Endothelial cell of umbilical vein (primary cell): ENCODE results near the gene KIAA1671. TPM values are rescaled to one million over a fixed set of nuclear protein-coding genes. Genes with fewer than 3 reads are reported as not detected.

Source experiments
- BruUV-seq: library from RNA; stranded (reverse); fragments of 400-500 nt; replicated peaks from 2 replicates; lab custom pipeline; 2021; lab: Mats Ljungman, UMichigan
- CTCF ChIA-PET: fragments of 300-600, 350-600 bp; sonication (Branson Sonifier 250); formaldehyde crosslinking; loops from one replicate; lab custom pipeline; 2021; ENCODE audit warnings: antibody characterized with exemption, inconsistent platforms; lab: Charles Lee
- POLR2A ChIA-PET: fragments of 300-600, 350-600 bp; sonication (Branson Sonifier 250); formaldehyde crosslinking; loops from one replicate; lab custom pipeline; 2021; ENCODE audit warnings: antibody characterized with exemption, inconsistent platforms; lab: Charles Lee
- DNase-seq: peaks from one replicate; pipeline ENCODE4 v3.0.0-alpha.2; 2011; ENCODE audit warnings: low read depth, low spot score
- FAIRE-seq: peaks from 2 replicates; lab custom pipeline; 2011; peaks lifted over from hg19 to GRCh38; lab: Jason Lieb, UNC
- H2AFZ ChIP-seq: 2 replicates; pipeline ENCODE4 v1.6.0; 2012; ENCODE audit warnings: low read depth, low read length, control low read depth, inconsistent platforms
- H3K27ac ChIP-seq: 2 replicates; pipeline ENCODE4 v1.5.1; 2011; ENCODE audit warnings: low read depth, mild to moderate bottlenecking, control low read depth, low read length, moderate library complexity; ENCODE audit not compliant: insufficient read depth
- H3K27me3 ChIP-seq, 2 experiments: 2 replicates each; pipeline versions ENCODE4 v1.6.0 to v1.6.1; 2011; ENCODE audit warnings: low read length in 2 of 2, mixed read lengths in 1 of 2; ENCODE audit not compliant: control insufficient read depth in 2 of 2, insufficient read depth in 2 of 2
- H3K36me3 ChIP-seq, 2 experiments: 2 replicates in 1 of 2; 3 replicates in 1 of 2; pipeline ENCODE4 v1.5.1; 2011; ENCODE audit warnings: low read length in 2 of 2, mild to moderate bottlenecking in 1 of 2, moderate library complexity in 1 of 2; ENCODE audit not compliant: control insufficient read depth in 2 of 2, insufficient read depth in 2 of 2; ENCODE audit errors: extremely low read depth in 1 of 2
- H3K4me1 ChIP-seq: 3 replicates; pipeline ENCODE4 v1.5.1; 2011; ENCODE audit warnings: mild to moderate bottlenecking, low read length; ENCODE audit not compliant: control insufficient read depth, insufficient read depth; ENCODE audit errors: extremely low read depth
- H3K4me2 ChIP-seq: 2 replicates; pipeline ENCODE4 v1.6.1; 2011; ENCODE audit warnings: low read length, control low read depth, mixed read lengths; ENCODE audit not compliant: insufficient read depth
- H3K4me3 ChIP-seq, 3 experiments: fragments of 200-600 bp in 1 of 3; sonication (generic), shearing (Covaris generic) in 1 of 3; replicated peaks in 1 of 3; 2 replicates each; pipeline ENCODE4 v1.5.1; 2011 to 2016; ENCODE audit warnings: control low read depth in 3 of 3, low read length in 3 of 3, mild to moderate bottlenecking in 2 of 3, inconsistent platforms in 1 of 3, low read depth in 1 of 3, moderate library complexity in 1 of 3; ENCODE audit not compliant: insufficient read depth in 1 of 3
- H3K79me2 ChIP-seq: 2 replicates; pipeline ENCODE4 v1.6.0; 2012; ENCODE audit warnings: low read length, inconsistent platforms; ENCODE audit not compliant: control insufficient read depth, insufficient read depth
- H3K9ac ChIP-seq: replicated peaks from 2 replicates; pipeline ENCODE3; 2011; ENCODE audit warnings: low read length, control low read depth; ENCODE audit not compliant: insufficient read depth; ENCODE audit errors: extremely low read depth
- H3K9me1 ChIP-seq: replicated peaks from 3 replicates; pipeline ENCODE4 v1.6.0; 2011; ENCODE audit warnings: mild to moderate bottlenecking, low read length; ENCODE audit not compliant: control insufficient read depth, insufficient read depth; ENCODE audit errors: extremely low read depth
- H3K9me3 ChIP-seq: replicated peaks from 2 replicates; pipeline ENCODE4 v1.5.1; 2012; ENCODE audit warnings: low read length, inconsistent platforms; ENCODE audit not compliant: control insufficient read depth, insufficient read depth
- H4K20me1 ChIP-seq: replicated peaks from 2 replicates; pipeline ENCODE3; 2011; ENCODE audit warnings: mild to moderate bottlenecking, low read length; ENCODE audit not compliant: control insufficient read depth, insufficient read depth; ENCODE audit errors: extremely low read depth
- EZH2 ChIP-seq: IDR thresholded peaks from 2 replicates; pipeline ENCODE4 v1.6.1; 2012; ENCODE audit warnings: borderline replicate concordance, low read depth, mild to moderate bottlenecking, moderate library complexity, low read length, inconsistent platforms; ENCODE audit not compliant: severe bottlenecking
- FOS ChIP-seq: IDR thresholded peaks from 2 replicates; pipeline ENCODE4 v1.6.1; 2011; ENCODE audit warnings: mild to moderate bottlenecking, low read length, moderate library complexity, borderline replicate concordance; ENCODE audit not compliant: insufficient read depth
- GATA2 ChIP-seq: IDR thresholded peaks from 2 replicates; pipeline ENCODE4 v1.7.0; 2011; ENCODE audit warnings: low read depth, mild to moderate bottlenecking, moderate library complexity, mixed read lengths, low read length; ENCODE audit not compliant: insufficient read length, insufficient read depth
- JUN ChIP-seq: IDR thresholded peaks from 2 replicates; pipeline ENCODE4 v1.6.1; 2011; ENCODE audit warnings: borderline replicate concordance, low read depth; ENCODE audit not compliant: insufficient read length, insufficient read depth
- MYC ChIP-seq: IDR thresholded peaks from one replicate; pipeline ENCODE4 v1.6.1; 2011; ENCODE audit warnings: mild to moderate bottlenecking, low read depth, low read length
- POLR2A ChIP-seq: IDR thresholded peaks from 2 replicates; pipeline ENCODE4 v1.6.1; 2012; ENCODE audit warnings: low read depth, mild to moderate bottlenecking, control low read depth, low read length
- POLR2AphosphoS5 ChIP-seq: IDR thresholded peaks from 2 replicates; pipeline ENCODE4 v1.6.1; 2012; ENCODE audit warnings: low read depth, mild to moderate bottlenecking, control low read depth, low read length, moderate library complexity; ENCODE audit not compliant: insufficient read depth
- dilution Hi-C: fragments of 300-500 bp; cut with MboI; formaldehyde crosslinking; loops from one replicate; pipeline ENCODE4 v1.15.0; 2019; ENCODE audit warnings: low sequenced_read_pairs; ENCODE audit not compliant: extremely low pct_ligation_motif_present
- intact Hi-C: fragments of 100-400 bp; cut with micrococcal nuclease; formaldehyde crosslinking; loops from one replicate; pipeline ENCODE4 v1.10.0; 2022
- polyA plus RNA-seq, 4 experiments: library from polyadenylated mRNA; depleted of rRNA in 3 of 4; stranded (reverse) in 3 of 4; unstranded in 1 of 4; fragments of >200 nt; gene quantifications; 2 replicates each; pipeline versions ENCODE4 v1.2.1 to v1.2.3, GENCODE V29; 2011 to 2012; ENCODE audit warnings: missing spikeins in 1 of 4
- total RNA-seq: library from RNA; stranded (reverse); gene quantifications from 2 replicates; pipeline ENCODE4 v1.2.3, GENCODE V29; 2021
- TF ChIP-seq, protein P1 (sequence below): IDR thresholded peaks from 2 replicates; pipeline ENCODE4 v1.6.1; 2011; ENCODE audit not compliant: insufficient read depth, insufficient read length
- TF ChIP-seq, protein P2 (sequence below), 2 donors: IDR thresholded peaks; 1 replicate in 1 of 2; 2 replicates in 1 of 2; pipeline ENCODE4 v1.5.1; 2011; ENCODE audit warnings: low read length in 2 of 2, mild to moderate bottlenecking in 2 of 2, moderate library complexity in 2 of 2, control low read depth in 1 of 2, inconsistent platforms in 1 of 2, low read depth in 1 of 2; ENCODE audit not compliant: insufficient read depth in 1 of 2; ENCODE audit errors: extremely low read depth in 1 of 2

Gene KIAA1671
- total and polyA plus RNA-seq, 2 donors (not counting 3 experiments of a cell fraction or from before 2014, with no cell fraction given): 23.1 to 85.1 TPM

DNA sequence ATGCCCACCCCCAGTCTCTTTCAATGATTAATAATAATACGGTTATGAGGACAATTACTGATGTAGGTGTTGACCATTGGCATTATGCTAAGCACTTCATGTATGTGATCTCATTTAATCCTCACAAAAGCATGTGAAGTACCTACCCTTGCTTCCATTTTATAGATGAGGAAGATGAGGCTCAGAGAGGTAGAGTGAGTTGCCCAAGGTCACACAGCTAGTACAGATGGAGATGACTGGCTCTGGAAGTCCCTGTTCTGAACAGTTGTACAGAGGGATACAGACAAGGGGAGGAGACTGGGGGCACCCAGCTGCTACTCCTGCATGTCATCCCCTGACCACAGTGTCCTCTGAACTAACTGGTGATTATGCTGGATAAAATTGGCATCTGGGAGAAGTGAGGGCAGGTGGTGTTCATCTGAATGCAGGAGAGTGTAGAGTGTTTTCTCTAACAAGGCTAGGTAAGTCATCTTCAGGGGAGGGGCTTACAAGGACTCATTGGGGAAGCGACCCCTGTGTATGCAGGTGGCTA, 43.2 kb downstream of the KIAA1671 start:
- Histone ChIP-seq H3K9ac (no peak overlapping the region), H3K4me3 (no peak overlapping the region), H2AFZ (no peak overlapping the region), H3K9me3 (no peaks in the 10 kb centered on the region), H3K4me1 (peaks cover 34% of the 10 kb centered on the region), H3K79me2 (peaks cover 11% of the 10 kb centered on the region), H3K9me1 (no peaks in the 10 kb centered on the region), H3K4me2 (no peak overlapping the region), H3K36me3 (no peaks in the 10 kb centered on the region), H4K20me1 (no peaks in the 10 kb centered on the region), H3K27me3 (no peaks in the 10 kb centered on the region), H3K27ac (peak overlapping the region; percentile 6)
- intact Hi-C loops: no loop called here
- BruUV-seq: no TSS peak
- TF ChIP-seq FOS: no peak
- TF ChIP-seq POLR2A: no peak
- TF ChIP-seq JUN: no peak
- TF ChIP-seq MYC: no peak
- TF ChIP-seq, protein P1, sequence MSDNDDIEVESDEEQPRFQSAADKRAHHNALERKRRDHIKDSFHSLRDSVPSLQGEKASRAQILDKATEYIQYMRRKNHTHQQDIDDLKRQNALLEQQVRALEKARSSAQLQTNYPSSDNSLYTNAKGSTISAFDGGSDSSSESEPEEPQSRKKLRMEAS: no peak
- TF ChIP-seq GATA2: no peak
- TF ChIP-seq, protein P2, sequence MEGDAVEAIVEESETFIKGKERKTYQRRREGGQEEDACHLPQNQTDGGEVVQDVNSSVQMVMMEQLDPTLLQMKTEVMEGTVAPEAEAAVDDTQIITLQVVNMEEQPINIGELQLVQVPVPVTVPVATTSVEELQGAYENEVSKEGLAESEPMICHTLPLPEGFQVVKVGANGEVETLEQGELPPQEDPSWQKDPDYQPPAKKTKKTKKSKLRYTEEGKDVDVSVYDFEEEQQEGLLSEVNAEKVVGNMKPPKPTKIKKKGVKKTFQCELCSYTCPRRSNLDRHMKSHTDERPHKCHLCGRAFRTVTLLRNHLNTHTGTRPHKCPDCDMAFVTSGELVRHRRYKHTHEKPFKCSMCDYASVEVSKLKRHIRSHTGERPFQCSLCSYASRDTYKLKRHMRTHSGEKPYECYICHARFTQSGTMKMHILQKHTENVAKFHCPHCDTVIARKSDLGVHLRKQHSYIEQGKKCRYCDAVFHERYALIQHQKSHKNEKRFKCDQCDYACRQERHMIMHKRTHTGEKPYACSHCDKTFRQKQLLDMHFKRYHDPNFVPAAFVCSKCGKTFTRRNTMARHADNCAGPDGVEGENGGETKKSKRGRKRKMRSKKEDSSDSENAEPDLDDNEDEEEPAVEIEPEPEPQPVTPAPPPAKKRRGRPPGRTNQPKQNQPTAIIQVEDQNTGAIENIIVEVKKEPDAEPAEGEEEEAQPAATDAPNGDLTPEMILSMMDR (IDR thresholded peaks at IDR 0.05; ENCODE audit: extremely low read depth in 1 of 2, insufficient read depth in 1 of 2, low read depth in 1 of 2, low read length in 2 of 2): no peak
- no peak for TF ChIP-seq POLR2AphosphoS5
- no peak for TF ChIP-seq EZH2
- POLR2A ChIA-PET: interaction anchor here (0.7 kb wide), 1 partner anchor 160 kb away, joined by 7 read pairs; no protein-coding TSS in a partner anchor
- dilution Hi-C loops: no loop called here
- no peak for DNase-seq
- CTCF ChIA-PET: interaction anchor here (0.7 to 1.7 kb wide), 6 partner anchors 10 to 31 kb away, joined by 3 to 5 read pairs (median 4); no protein-coding TSS in a partner anchor
- FAIRE-seq: no peak
